AG04450 (cell line): ENCODE data around the gene FOXA3. TPM values are rescaled to one million over a fixed set of nuclear protein-coding genes. Genes with fewer than 3 reads are reported as not detected.

Experiments used
- CTCF ChIA-PET: fragments of 300-600, 350-600 bp; formaldehyde crosslinking; extraction: SDS; loops from one replicate; lab custom pipeline; 2022; ENCODE audit warnings: antibody characterized with exemption, inconsistent platforms; lab: Charles Lee
- POLR2A ChIA-PET: fragments of 350-600 bp; formaldehyde crosslinking; extraction: SDS; loops from one replicate; lab custom pipeline; 2021; ENCODE audit warnings: antibody characterized with exemption, inconsistent platforms; lab: Yijun Ruan, JAX
- DNase-seq: peaks from one replicate; pipeline ENCODE4 v3.0.0-alpha.2; 2011; ENCODE audit warnings: low read depth, low spot score
- H3K27ac ChIP-seq: one replicate; pipeline ENCODE4 v1.5.1; 2012; ENCODE audit warnings: low read depth, low read length, control low read depth
- H3K27me3 ChIP-seq: one replicate; pipeline ENCODE4 v1.6.0; 2012; ENCODE audit warnings: low read length; ENCODE audit not compliant: control insufficient read depth, insufficient read depth
- H3K4me3 ChIP-seq: 2 replicates; pipeline ENCODE4 v1.5.1; 2011; ENCODE audit warnings: mild to moderate bottlenecking, low read depth, low read length, control low read depth
- H3K9me3 ChIP-seq: 2 replicates; pipeline ENCODE4 v1.5.1; 2012; ENCODE audit warnings: low read length; ENCODE audit not compliant: control insufficient read depth, insufficient read depth
- polyA minus RNA-seq: library from RNA; depleted of rRNA, polyadenylated mRNA; stranded (reverse); fragments of >200 nt; gene quantifications from 2 replicates; pipeline ENCODE4 v1.2.3, GENCODE V29; 2011; rRNA and poly(A)+ RNA removed
- polyA plus RNA-seq: library from polyadenylated mRNA; depleted of rRNA; stranded (reverse); fragments of >200 nt; gene quantifications from 2 replicates; pipeline ENCODE4 v1.2.3, GENCODE V29; 2011; rRNA removed
- TF ChIP-seq, protein P1 (sequence below): IDR thresholded peaks from 2 replicates; pipeline ENCODE4 v1.5.1; 2011; ENCODE audit warnings: low read depth, low read length, control low read depth, inconsistent platforms

FOXA3 gene
- polyA plus RNA-seq, result not detected in 2 replicates
- polyA minus RNA-seq, result not detected in 2 replicates

- Histone ChIP-seq H3K27me3 (peaks cover 39% of the 10 kb centered on the region), H3K4me3 (peak within 1 kb of the TSS; percentile 50), H3K9me3 (peaks cover 4% of the 10 kb centered on the region; the same call in 1 of the 2 replicates), H3K27ac (no peak within 1 kb of the TSS)
- DNase-seq, result no peak
- CTCF ChIA-PET, result interaction anchor here (0.6 to 4.2 kb wide), 8 partner anchors 12 to 213 kb away, joined by 4 to 22 read pairs (median 7); no protein-coding TSS in a partner anchor
- POLR2A ChIA-PET, result interaction anchor here (0.6 to 1.3 kb wide), 12 partner anchors 11 to 147 kb away, joined by 3 to 8 read pairs (median 4); partner anchors contain the start of genes CCDC61, DMPK, IRF2BP1 and MYPOP
- TF ChIP-seq, protein P1, sequence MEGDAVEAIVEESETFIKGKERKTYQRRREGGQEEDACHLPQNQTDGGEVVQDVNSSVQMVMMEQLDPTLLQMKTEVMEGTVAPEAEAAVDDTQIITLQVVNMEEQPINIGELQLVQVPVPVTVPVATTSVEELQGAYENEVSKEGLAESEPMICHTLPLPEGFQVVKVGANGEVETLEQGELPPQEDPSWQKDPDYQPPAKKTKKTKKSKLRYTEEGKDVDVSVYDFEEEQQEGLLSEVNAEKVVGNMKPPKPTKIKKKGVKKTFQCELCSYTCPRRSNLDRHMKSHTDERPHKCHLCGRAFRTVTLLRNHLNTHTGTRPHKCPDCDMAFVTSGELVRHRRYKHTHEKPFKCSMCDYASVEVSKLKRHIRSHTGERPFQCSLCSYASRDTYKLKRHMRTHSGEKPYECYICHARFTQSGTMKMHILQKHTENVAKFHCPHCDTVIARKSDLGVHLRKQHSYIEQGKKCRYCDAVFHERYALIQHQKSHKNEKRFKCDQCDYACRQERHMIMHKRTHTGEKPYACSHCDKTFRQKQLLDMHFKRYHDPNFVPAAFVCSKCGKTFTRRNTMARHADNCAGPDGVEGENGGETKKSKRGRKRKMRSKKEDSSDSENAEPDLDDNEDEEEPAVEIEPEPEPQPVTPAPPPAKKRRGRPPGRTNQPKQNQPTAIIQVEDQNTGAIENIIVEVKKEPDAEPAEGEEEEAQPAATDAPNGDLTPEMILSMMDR, result peak; percentile 29
Measured at GRCh38 chr19:45863840-45864628, at the start of gene FOXA3. TSS of gene FOXA3 (plus strand) at chr19:45864326. CDS start at chr19:45864457, 131 bp downstream.

DNA sequence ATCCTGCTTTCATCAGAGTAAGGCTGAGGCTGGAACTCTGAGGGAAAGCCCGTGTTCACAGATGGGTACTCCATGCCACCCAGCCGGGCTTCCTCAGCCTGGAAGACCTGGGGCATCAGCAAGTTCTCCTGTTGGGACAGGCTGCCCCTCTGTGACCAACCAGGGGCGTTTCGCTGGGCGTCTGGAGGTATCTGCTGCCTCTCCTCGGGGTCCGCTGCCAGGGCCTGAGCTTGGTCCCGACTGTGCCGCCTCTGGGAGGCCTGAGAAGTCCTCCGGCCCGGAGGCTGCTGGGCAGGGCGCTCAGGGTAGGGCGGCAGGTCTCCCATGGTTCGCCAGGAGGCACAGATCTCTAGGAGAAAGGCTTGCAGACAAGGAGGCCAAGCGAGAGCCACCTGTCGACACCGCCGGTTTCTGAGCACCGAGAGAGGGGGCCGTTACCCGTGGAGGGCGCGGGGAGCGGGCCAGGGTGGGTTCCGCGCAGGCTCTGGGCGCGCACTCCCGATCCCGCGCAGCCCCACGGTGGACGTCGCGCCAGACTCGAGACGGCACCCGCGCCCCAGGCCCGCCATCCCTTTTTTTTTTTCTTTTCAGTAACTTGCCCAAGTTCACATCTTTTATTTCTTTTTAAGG, 49.2 kb upstream of the FOXA3 start, which contains the start of gene RSPH6A:
Gene RSPH6A (minus strand): TSS at position 458 of the 630 bp plus-strand sequence. CDS start 132 bp downstream, at position 326.
- TF ChIP-seq, protein P1, result no peak
- Histone ChIP-seq H3K4me3 (no peak within 1 kb of the TSS), H3K9me3 (no peaks in the 10 kb centered on the region; the same call in 1 of the 2 replicates), H3K27me3 (no peaks in the 10 kb centered on the region), H3K27ac (no peak within 1 kb of the TSS)
- ChIA-PET CTCF (interaction anchor here (1.5 kb wide), 1 partner anchor 16 kb away, joined by 3 read pairs; no protein-coding TSS in a partner anchor), POLR2A (interaction anchor here (0.6 kb wide), 1 partner anchor 46 kb away, joined by 5 read pairs; the partner anchor contains the start of gene SIX5)
- no peak for DNase-seq

- ChIA-PET POLR2A (interaction anchor here (0.6 to 0.7 kb wide), 2 partner anchors 45 to 46 kb away, joined by 3 to 5 read pairs; partner anchors contain the start of gene SIX5), CTCF (interaction anchor here (0.8 to 2.5 kb wide), 6 partner anchors 11 to 202 kb away, joined by 3 to 42 read pairs (median 9); no protein-coding TSS in a partner anchor)
Measured at GRCh38 chr19:45815481-45816216, 48.5 kb upstream of the FOXA3 start.

GRCh38 chr19:45816236-45817009, 47.7 kb upstream of the FOXA3 start:
- no peak overlapping the region for H3K27ac ChIP-seq
- H3K9me3 ChIP-seq, result no peaks in the 10 kb centered on the region; the same call in 1 of the 2 replicates
- no peak overlapping the region for H3K4me3 ChIP-seq
- CTCF ChIA-PET, result interaction anchor here (0.5 to 2.5 kb wide), 48 partner anchors 9 to 210 kb away, joined by 3 to 42 read pairs (median 4); partner anchors contain the start of genes DMPK, DMWD, FOXA3 and SIX5
- POLR2A ChIA-PET, result interaction anchor here (0.7 to 1.0 kb wide), 3 partner anchors 46 to 216 kb away, joined by 3 to 9 read pairs (median 4); partner anchors contain the start of gene SIX5
- DNase-seq, result no peak
- TF ChIP-seq, protein P1, result no peak
- H3K27me3 ChIP-seq, result no peaks in the 10 kb centered on the region

More at GRCh38 chr19:45815481-45816216, 48.5 kb upstream of the FOXA3 start:
- DNase-seq, result no peak
- TF ChIP-seq, protein P1, result no peak
- Histone ChIP-seq H3K4me3 (no peak overlapping the region), H3K9me3 (no peaks in the 10 kb centered on the region; the same call in 1 of the 2 replicates), H3K27ac (no peak overlapping the region), H3K27me3 (no peaks in the 10 kb centered on the region)
